Hematopoietic multipotent progenitor cell treated with erythropoietin and hydrocortisone succinate and interleukin-3 and kit ligand, for 4 days (in vitro differentiated cells): ENCODE data around the gene CFAP299.

ENCODE experiments used
- DNase-seq: peaks from one replicate; pipeline ENCODE4 v3.0.0-alpha.2; 2015

CFAP299 gene

DNA sequence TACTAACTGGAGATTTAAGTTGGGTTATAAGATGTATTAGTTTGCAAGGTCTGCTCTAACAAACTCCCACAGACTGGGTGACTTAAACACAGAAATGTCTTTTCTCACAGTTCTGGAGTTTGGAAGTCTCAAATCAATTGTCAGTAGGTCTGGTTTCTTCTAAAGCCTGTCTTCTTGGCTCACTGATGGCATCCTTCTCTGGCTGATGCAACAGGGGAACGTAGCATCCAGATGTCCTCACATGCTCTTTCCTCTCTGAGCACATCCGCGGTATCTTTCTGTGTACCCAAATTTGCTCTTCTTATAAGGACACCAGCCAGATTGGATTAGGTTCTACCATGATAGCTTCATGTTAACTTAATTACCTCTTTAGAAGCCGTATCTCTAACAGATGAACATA lies 631.8 kb downstream of the CFAP299 start:
- DNase-seq = no peak

GRCh38 chr4:80980239-80980638 lies 644.7 kb downstream of the CFAP299 start:
- DNase-seq = no peak

GRCh38 chr4:80986011-80986410 lies 650.5 kb downstream of the CFAP299 start:
- no peak for DNase-seq

GRCh38 chr4:80989921-80990544 lies 654.5 kb downstream of the CFAP299 start:
- peak; percentile 80 for DNase-seq

DNA sequence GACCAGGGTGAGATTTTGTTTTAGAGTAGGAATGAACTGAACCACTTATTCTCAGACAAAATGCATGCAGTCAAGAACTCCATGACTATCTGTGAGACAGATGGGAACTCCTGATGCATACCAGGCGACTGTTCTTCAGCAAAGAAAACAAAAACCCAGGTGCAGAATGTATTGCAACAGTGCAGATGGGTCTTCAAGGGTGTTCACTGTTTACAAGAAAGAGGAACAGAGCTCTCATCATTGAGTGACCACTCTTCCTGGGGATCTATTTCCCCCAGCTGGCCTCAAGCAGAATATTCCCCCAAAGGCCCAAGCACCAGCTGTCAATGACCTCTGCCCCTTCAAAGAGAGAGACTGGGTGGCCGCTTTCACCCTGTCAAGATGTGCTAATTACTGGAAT lies 655.3 kb downstream of the CFAP299 start:
- DNase-seq = peak; percentile 5

DNA sequence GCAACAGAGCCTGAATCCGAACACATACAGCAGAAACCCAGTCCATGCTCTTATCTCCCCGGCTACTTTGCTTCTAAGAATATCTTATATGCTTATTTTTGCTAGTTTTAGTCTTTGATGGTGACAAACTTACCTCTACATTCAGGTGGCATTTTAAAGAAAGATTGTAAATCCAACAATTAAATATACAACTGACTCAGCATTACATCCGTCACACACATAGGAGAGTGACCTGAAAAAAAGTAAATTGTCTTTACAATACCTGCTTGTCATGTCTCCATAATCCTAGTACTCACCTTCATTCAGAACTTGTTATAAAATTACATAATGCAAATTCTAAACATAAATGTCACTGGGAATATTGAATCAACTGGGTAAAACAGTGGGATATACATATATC lies 664.4 kb downstream of the CFAP299 start:
- DNase-seq = no peak

- peak; percentile 30 for DNase-seq
These were observed 668.1 kb downstream of the CFAP299 start for GRCh38 chr4:81003597-81004111.

GRCh38 chr4:81007417-81007816 lies 671.9 kb downstream of the CFAP299 start:
- DNase-seq = no peak
